Kidney epithelial cell (primary cell): ENCODE results near the gene ZNF503. TPM values are rescaled to one million over a fixed set of nuclear protein-coding genes. Genes with fewer than 3 reads are reported as not detected.
A peak's percentile ranks its signal among the peaks of the same experiment; 100 is the strongest.

ENCODE experiments used
- DNase-seq: peaks from one replicate; pipeline ENCODE4 v3.0.0-alpha.2; 2010; ENCODE audit warnings: low read depth
- H3K27me3 ChIP-seq: 2 replicates; pipeline ENCODE4 v1.6.0; 2011; ENCODE audit warnings: low read length; ENCODE audit not compliant: control insufficient read depth, insufficient read depth
- H3K36me3 ChIP-seq: 2 replicates; pipeline ENCODE4 v1.5.1; 2011; ENCODE audit warnings: low read length; ENCODE audit not compliant: control insufficient read depth, insufficient read depth
- H3K4me3 ChIP-seq: 2 replicates; pipeline ENCODE4 v1.5.1; 2011; ENCODE audit warnings: low read depth, mild to moderate bottlenecking, control low read depth, low read length
- total RNA-seq: library from RNA; depleted of rRNA; stranded (reverse); fragments of >200 nt; gene quantifications from 2 replicates; pipeline ENCODE4 v1.2.3, GENCODE V29; 2015
- TF ChIP-seq, protein P1 (sequence below): IDR thresholded peaks from 2 replicates; pipeline ENCODE4 v1.5.1; 2011; ENCODE audit warnings: mild to moderate bottlenecking, moderate library complexity, low read length, control low read depth, inconsistent platforms; ENCODE audit not compliant: insufficient read depth, poor library complexity, severe bottlenecking

Gene ZNF503
- total RNA-seq, 1 donor from 2014 or later: 13.8 TPM

DNA sequence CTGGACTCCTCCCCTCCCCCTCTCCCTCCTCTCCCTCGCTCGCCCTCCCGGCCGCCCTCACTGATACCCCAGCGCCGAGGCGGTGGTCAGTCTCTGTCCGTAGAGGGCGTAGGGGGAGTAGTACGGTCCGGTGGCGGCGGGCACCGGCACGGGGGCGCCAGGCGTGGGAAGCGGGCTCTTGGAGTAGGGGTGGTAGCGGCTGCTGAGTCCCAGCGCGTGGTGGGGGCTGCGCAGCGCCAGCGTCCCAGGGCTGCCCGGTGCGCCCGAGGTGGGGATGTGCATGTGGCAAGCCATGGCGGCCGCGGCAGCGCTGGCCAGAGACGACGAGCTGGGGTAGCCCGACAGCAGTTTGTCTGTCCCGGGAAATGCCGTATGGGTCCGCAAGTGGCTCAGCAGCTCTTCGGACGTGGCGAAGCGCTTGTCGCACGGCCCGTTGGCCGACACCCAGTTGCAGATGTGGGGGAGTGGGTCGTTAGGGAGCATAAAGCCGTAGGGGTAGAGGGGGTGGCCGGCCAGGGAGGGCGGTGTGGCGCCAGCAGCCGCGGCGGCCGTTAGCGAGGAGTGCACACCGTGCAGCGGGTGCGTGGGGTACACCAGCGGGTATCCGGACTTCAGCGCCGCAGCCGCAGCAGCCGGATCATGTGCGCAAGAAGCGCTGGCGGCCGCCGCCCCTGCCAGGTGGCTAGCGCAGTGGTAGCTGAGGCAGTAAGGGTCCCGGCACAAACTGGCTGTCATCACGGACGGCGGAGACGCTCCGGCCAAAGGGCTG, 2.7 kb downstream of the ZNF503 start:
- no peak for DNase-seq
- Histone ChIP-seq H3K4me3 (peak overlapping the region; percentile 91), H3K27me3 (no peaks in the 10 kb centered on the region), H3K36me3 (peaks cover 6% of the 10 kb centered on the region)
- TF ChIP-seq, protein P1, sequence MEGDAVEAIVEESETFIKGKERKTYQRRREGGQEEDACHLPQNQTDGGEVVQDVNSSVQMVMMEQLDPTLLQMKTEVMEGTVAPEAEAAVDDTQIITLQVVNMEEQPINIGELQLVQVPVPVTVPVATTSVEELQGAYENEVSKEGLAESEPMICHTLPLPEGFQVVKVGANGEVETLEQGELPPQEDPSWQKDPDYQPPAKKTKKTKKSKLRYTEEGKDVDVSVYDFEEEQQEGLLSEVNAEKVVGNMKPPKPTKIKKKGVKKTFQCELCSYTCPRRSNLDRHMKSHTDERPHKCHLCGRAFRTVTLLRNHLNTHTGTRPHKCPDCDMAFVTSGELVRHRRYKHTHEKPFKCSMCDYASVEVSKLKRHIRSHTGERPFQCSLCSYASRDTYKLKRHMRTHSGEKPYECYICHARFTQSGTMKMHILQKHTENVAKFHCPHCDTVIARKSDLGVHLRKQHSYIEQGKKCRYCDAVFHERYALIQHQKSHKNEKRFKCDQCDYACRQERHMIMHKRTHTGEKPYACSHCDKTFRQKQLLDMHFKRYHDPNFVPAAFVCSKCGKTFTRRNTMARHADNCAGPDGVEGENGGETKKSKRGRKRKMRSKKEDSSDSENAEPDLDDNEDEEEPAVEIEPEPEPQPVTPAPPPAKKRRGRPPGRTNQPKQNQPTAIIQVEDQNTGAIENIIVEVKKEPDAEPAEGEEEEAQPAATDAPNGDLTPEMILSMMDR: no peak

DNA sequence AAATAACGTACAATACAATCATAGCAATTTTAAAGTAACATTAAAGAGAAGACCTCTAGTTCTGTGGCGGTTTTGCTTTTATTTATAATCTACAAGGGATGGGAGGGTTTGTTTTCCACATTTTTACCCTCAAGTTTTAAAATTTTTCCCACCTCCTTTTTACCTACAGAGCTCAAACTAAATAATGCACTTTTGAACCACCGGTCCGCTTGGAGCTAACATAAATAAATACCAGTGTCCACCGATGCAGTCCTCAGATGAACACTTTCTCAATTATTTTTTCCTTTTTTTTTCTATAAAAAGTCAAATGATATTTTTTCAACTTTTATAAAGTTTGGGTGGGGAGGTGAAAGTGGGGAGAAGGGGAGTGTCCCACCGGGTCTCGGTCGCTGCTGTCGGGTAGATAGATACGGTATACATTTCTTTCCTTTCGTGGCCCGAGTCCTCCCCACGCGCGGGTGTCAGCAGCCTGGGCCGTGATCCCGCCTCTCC, 3.3 kb downstream of the ZNF503 start:
- Histone ChIP-seq H3K4me3 (peak overlapping the region; percentile 91), H3K27me3 (no peaks in the 10 kb centered on the region), H3K36me3 (peaks cover 6% of the 10 kb centered on the region)
- TF ChIP-seq, protein P1: no peak
- no peak for DNase-seq

DNA sequence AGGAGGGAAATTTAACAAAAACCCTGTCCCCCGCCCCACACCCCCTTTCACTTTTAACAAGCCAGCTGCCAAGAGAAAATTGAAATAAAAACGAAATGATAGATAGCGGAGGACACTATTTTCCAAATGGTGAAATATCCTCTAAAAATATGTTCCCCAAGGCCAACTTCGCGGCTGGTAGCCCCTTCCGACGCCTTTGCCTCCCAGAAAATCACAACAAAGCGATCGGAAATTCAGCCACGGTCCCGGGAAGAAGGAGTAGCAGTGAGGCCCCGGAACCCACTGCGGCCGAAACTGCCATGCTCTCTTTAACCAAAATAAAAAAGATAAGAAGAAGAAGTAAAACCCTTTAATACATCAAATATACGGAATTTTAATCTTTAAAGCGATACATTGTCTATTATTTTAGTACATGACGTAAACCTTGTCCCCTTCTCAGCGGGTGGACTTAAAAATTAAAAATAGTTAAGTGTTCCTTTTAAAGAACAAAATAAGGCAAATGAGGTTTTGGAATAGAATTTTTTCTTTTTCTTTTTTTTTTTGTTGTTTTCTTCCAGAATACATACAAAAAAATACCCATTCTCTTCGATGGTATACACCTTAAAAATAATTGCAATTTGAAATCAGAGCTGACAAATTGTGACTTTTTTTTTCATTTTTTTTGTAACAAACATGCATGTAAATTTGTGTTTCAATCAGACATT, 3.9 kb downstream of the ZNF503 start:
- Histone ChIP-seq H3K27me3 (no peaks in the 10 kb centered on the region), H3K36me3 (peaks cover 6% of the 10 kb centered on the region), H3K4me3 (peak overlapping the region; percentile 91)
- TF ChIP-seq, protein P1: no peak
- no peak for DNase-seq

DNA sequence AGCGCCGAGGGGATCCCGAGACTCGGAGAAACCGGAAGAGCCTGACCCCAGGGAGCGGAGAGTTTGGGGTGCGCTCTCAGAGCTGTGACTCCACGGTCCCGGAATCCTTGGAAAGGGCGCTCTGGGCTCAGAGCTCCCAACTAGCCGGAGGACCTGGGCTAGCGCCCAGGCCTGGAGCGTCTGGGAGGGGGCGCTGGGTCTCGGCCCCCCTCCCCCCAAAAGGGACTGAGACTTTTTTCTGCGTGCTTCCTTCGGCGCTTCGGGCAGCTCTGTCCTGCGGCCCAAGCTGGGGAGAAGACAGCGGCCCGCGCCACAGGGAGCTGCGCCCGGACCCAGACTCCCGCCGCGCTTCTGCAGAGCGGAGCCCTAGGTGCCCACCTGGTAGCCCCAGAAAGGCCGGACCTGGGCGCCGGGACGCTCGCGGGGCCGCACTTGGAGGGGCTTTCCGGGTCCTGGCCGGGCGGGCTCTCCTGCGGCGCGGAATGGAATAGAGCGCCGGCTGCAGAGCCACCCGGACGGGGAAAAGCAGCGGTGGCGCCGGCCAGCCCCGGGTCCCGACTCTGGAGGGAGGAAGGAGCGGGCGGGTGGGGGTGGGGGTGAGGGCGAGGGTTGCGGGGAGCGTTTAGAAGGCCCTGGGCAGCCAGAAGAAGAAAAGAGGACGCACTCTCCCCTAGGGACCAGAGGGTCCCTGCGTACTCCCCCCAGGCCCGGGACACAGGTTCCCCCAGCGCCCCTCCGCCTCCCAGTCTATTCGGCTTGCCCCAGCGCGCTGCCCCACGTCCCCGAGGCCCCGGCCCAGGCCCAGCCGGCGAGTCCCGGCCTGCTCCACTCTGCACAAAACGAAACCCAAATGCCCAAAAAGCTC, 4.7 kb downstream of the ZNF503 start:
- no peaks in the 10 kb centered on the region for H3K27me3 ChIP-seq
- peaks cover 6% of the 10 kb centered on the region for H3K36me3 ChIP-seq
- no peak for DNase-seq
- peak overlapping the region; percentile 91 for H3K4me3 ChIP-seq
- TF ChIP-seq, protein P1: no peak

DNA sequence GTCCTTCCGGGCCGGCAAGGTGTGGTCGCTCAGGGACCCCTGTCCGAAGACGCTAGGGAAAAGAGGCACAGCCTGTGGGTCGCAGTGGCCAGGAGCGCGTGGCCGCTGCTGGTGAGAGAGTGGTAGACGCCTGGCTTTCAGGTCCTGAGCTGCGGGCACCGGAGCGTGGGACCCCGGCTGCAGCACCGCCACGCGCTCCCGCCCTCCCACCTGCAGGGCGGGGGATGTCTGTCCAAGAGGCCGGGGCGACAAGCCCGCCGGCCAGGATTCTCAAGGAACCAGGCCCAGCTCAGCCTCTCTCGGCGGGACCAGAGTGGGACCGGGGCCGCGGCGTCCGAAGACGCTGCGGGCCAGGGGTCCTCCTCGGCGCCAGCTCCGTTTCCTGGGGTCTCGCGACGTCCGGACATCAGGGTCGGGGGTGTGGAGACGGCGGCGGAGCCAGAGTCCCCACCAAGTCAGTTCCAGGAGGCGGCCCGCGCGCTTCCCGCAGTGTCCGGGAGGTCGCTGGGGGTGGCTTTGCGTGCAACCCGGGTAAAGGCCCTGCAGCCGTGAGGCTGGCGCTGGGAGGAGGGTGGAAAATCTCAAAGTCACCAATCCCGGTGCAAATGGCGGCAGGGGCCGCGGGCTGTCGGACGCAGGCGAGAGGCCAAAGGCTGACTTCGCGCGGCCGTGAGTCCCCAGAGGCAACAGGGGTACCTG, 5.5 kb downstream of the ZNF503 start:
- TF ChIP-seq, protein P1: no peak
- Histone ChIP-seq H3K36me3 (peaks cover 6% of the 10 kb centered on the region), H3K27me3 (no peaks in the 10 kb centered on the region), H3K4me3 (peak overlapping the region; percentile 91)
- DNase-seq: no peak
